GM18526 (cell line): ENCODE data around the gene LRRFIP2.

Experiments
- POLR2A ChIP-seq: IDR thresholded peaks from 3 replicates; pipeline ENCODE4 v1.6.1; 2011; ENCODE audit not compliant: insufficient read length; ENCODE audit errors: extremely low read depth

The LRRFIP2 gene

DNA sequence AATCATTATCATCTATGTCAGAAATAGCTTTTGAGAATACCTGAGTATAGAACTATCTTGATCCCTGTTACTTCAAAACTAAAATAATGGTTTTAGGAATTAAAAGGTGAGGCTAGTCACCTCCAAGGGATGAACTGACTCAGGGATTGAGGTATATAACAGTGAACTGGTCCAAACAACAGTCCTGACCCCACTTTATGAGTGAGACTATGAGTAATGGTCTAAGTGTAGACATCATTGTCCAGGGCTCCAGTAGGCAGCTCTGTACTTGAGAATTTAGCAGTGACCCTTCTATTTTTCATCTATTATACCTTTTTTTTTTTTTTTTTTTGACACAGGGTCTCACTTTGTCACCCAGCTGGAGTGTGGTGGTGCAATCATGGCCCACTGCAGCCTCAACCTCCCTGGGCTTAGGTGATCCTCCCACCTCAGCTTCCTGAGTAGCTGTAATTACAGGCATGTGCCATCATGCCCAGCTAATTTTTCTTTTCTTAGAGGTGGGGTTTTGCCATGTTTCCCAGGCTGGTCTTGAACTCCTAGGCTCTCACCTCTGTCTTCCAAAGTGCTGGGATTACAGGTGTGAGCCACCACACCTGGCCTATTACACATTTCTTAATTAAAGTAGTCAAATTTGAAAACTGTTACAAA is 144.7 kb downstream of the LRRFIP2 start:
- no peak for TF ChIP-seq POLR2A

DNA sequence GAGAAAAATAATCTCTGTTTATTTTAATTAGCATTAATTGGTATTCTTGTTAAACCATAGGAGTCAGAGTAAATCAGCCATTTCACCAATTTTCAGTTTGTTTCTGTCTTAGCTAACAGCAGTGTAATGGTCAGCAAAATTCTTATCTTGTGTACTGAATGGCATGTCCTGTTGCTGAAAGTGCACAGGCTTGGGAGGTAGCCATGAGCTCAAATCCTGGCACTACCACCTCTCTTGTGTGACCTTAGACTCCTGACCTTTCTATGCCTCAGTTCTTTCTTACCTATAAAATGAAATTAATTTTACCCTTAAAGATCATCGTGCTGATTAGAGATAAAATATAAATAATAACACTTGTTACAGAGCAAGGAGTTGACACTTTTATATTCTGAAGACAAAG is 145.3 kb downstream of the LRRFIP2 start:
- TF ChIP-seq POLR2A = no peak

- TF ChIP-seq POLR2A = no peak
Measured at GRCh38 chr3:37028329-37028728, 146.1 kb downstream of the LRRFIP2 start.

DNA sequence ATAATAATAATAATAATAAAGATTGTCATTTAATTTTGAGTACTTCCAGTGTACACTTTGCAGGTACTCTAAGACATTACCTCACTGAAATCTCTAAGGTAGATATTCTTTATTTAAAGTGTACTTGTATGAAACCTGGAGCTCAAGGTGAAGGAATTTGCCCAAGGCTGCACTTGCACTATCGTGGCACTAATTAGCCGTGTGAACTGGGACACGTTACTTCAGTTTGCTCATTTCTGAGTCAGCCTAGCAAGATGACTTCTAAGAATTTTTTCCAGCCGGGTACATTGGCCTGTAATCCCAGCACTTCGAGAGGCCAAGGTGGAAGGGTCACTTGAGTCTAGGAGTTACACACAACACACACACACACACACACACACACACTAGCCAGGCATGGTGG is 147.5 kb downstream of the LRRFIP2 start:
- TF ChIP-seq POLR2A = no peak

DNA sequence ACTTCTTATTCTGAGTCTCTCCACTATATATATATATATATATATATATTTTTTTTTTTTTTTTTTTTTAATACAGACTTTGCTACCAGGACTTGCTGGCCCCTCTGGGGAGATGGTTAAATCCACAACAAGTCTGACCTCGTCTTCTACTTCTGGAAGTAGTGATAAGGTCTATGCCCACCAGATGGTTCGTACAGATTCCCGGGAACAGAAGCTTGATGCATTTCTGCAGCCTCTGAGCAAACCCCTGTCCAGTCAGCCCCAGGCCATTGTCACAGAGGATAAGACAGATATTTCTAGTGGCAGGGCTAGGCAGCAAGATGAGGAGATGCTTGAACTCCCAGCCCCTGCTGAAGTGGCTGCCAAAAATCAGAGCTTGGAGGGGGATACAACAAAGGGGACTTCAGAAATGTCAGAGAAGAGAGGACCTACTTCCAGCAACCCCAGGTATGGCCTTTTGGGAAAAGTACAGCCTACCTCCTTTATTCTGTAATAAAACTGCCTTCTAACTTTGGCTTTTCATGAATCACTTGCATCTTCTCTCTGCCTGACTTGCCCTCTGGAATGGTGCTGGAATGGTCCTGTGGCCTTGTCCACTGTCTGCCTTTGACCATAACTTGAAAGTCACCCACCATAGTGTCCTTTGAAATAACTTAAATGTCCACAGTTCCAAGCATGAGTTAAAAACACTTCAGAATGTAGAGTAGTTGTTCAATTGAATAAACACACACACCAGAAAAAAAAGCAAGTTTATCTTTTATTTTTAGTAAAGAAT is 148.6 kb downstream of the LRRFIP2 start:
- no peak for TF ChIP-seq POLR2A

DNA sequence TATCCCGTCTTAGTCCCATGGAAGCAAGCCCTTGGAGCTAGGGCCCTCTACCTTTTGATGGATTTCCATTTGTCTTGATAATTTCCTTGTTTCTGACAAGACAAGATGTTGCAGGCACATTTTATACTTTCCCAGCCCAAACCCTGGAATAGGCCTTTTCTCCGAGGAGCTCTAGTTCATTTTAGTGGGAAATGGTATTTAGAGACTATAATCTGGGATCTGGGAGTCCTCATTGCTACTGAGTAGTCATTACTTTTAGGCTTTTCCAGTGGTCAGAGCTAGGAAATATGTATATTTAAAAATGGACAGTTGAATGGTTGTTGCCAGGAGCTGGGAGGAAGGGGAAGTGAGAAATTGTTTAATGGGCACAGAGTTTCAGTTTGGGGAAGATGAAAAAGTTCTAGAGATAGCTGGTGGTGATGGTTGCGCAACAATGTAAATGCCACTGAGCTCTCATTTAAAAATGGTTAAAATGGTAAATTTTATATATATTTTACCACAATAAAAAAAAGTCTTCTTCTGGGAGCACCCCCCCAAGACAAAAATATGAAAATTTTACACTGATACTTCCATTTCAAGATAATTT is 149.5 kb downstream of the LRRFIP2 start:
- TF ChIP-seq POLR2A = no peak

DNA sequence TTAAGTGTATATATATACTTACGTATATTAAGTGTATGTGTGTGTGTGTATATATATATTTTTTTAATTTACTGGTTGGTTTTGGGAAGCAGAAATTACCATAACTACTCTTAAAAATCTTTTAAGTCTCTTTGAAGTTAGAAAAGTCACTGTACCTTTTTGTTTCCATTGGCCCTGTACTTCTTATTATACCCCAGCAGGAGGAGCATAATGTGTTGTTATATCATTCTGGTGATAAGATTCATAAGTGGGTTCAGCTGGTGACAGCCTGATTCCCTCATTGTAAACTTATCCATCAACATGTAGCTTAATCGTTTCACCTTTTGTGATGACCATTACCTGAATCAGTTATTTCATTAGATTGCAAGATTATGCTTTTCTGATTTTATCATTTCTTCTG is 150.3 kb downstream of the LRRFIP2 start:
- no peak for TF ChIP-seq POLR2A

- TF ChIP-seq POLR2A = no peak
Measured at GRCh38 chr3:37017683-37018082, 156.7 kb downstream of the LRRFIP2 start.

DNA sequence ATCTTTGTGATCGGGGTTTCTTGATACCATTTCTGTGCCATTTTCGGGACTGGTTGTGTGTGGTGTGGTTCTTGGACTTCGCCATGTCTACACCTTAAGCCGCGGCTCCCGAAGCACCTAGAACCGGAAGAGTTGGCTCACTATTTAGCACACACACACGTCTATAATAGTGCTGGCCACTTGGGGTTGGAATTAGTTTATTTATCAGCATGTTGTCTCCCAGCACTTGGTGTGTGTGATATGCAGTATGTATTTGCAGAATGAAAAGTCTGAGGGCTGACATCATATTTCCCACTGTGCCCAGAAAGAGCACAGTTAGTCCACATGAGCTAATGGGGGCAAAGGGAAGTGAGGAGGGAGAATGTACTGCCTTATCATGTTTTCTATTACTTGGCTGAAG is 157.5 kb downstream of the LRRFIP2 start:
- no peak for TF ChIP-seq POLR2A

- TF ChIP-seq POLR2A = no peak
Measured at GRCh38 chr3:37015642-37016041, 158.7 kb downstream of the LRRFIP2 start.

DNA sequence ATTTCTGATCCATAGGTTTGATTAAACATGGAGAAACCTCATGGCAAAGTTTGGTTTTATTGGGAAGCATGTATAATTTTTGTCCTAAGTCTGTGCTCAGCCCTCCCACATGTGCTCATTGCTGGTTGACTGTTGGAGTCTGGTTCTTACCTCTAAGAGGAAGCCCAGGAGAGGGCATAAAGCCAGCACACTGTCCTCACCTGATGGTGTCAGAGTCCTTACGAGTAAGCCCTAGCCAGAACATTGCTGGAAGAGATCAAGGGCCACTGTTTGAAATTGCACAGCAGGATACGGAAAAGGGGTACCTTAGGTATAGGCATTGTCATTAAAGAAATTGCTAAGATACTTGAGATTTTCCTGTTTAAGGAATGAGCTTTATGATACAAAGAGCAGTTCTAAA is 159.8 kb downstream of the LRRFIP2 start:
- TF ChIP-seq POLR2A = no peak
